A673 (cell line): Measurements from ENCODE around the gene ZNF444. TPM values are rescaled to one million over a fixed set of nuclear protein-coding genes. Genes with fewer than 3 reads are reported as not detected.
"Not testable (repeated sequence)": the region's sequence is repeated elsewhere in the genome, so short reads cannot be mapped to it uniquely, and the experiment has no call there.

Source experiments
- BruUV-seq: library from RNA; stranded (reverse); fragments of 400-500 nt; replicated peaks from 2 replicates; lab custom pipeline; 2021; lab: Mats Ljungman, UMichigan
- CTCF ChIA-PET: fragments of 300-600 bp; sonication (Branson Sonifier 250); formaldehyde crosslinking; loops from one replicate; lab custom pipeline; 2022; ENCODE audit warnings: antibody characterized with exemption; lab: Charles Lee
- POLR2A ChIA-PET: fragments of 300-600 bp; sonication (Branson Sonifier 250); formaldehyde crosslinking; loops from one replicate; lab custom pipeline; 2022; ENCODE audit warnings: antibody characterized with exemption; ENCODE audit not compliant: low non-redundant PET; lab: Charles Lee
- DNase-seq: peaks from one replicate; pipeline ENCODE4 v3.0.0-alpha.2; 2015; ENCODE audit warnings: low spot score
- H3K27ac ChIP-seq: fragments of 200-600 bp; sonication (generic); 2 replicates; pipeline ENCODE4 v1.5.1; 2016; ENCODE audit warnings: mixed run types, low read depth, mild to moderate bottlenecking, mixed read lengths, antibody characterized with exemption, low read length; ENCODE audit not compliant: poor library complexity, severe bottlenecking
- H3K27me3 ChIP-seq: fragments of 200-600 bp; sonication (generic); replicated peaks from 2 replicates; pipeline ENCODE4 v1.6.1; 2017; ENCODE audit warnings: mixed run types, low read depth, mild to moderate bottlenecking, mixed read lengths, antibody characterized with exemption, low read length; ENCODE audit not compliant: insufficient read depth, poor library complexity
- H3K36me3 ChIP-seq: fragments of 200-600 bp; sonication (generic); 2 replicates; pipeline ENCODE4 v1.6.1; 2016; ENCODE audit warnings: mixed run types, mild to moderate bottlenecking, mixed read lengths, antibody characterized with exemption, low read length; ENCODE audit not compliant: insufficient read depth, poor library complexity, severe bottlenecking
- H3K4me1 ChIP-seq: fragments of 200-600 bp; sonication (generic); 2 replicates; pipeline ENCODE4 v1.6.1; 2017; ENCODE audit warnings: mixed run types, mild to moderate bottlenecking, mixed read lengths, antibody characterized with exemption, low read length; ENCODE audit not compliant: insufficient read depth, poor library complexity, severe bottlenecking
- H3K4me3 ChIP-seq: fragments of 200-600 bp; sonication (generic); 2 replicates; pipeline ENCODE4 v1.5.1; 2016; ENCODE audit warnings: low read depth, mixed run types, mild to moderate bottlenecking, mixed read lengths, low read length; ENCODE audit not compliant: poor library complexity, severe bottlenecking
- H3K9me3 ChIP-seq: fragments of 200-600 bp; sonication (generic); 2 replicates; pipeline ENCODE4 v1.6.1; 2016; ENCODE audit warnings: mixed run types, low read depth, mild to moderate bottlenecking, mixed read lengths, antibody characterized with exemption, low read length; ENCODE audit not compliant: poor library complexity, severe bottlenecking
- CTCF ChIP-seq: fragments of 300-800, 200-600 bp; sonication (generic); conservative IDR thresholded peaks from 2 replicates; pipeline ENCODE4 v1.5.1; 2017; ENCODE audit warnings: low read depth, mild to moderate bottlenecking, antibody characterized with exemption, low read length, moderate library complexity, mixed read lengths
- EZH2 ChIP-seq: fragments of 200-600 bp; sonication (generic); IDR thresholded peaks from 2 replicates; pipeline ENCODE4 v1.6.1; 2017; ENCODE audit warnings: borderline replicate concordance, low read depth, mild to moderate bottlenecking, mixed read lengths, antibody characterized with exemption, low read length; ENCODE audit not compliant: poor library complexity, severe bottlenecking
- intact Hi-C: fragments of 100-400 bp; cut with micrococcal nuclease; formaldehyde crosslinking; loops from one replicate; pipeline ENCODE4 v1.10.0; 2022; ENCODE audit not compliant: unreplicated experiment
- total RNA-seq: library from RNA; stranded (reverse); gene quantifications from 2 replicates; pipeline ENCODE4 v1.2.3, GENCODE V29; 2021

ZNF444 gene
- total RNA-seq, 1 experiment from 2014 or later, result 45.3 TPM

- Histone ChIP-seq H3K36me3 (no peaks in the 10 kb centered on the region), H3K27me3 (peaks cover 14% of the 10 kb centered on the region), H3K4me1 (no peaks in the 10 kb centered on the region), H3K9me3 (no peaks in the 10 kb centered on the region), H3K4me3 (no peak overlapping the region), H3K27ac (no peak overlapping the region)
- POLR2A ChIA-PET, result no interaction called here
- intact Hi-C loops, result no loop called here
- BruUV-seq, result no TSS peak
- TF ChIP-seq CTCF (no peak), EZH2 (no peak)
- DNase-seq, result no peak
- CTCF ChIA-PET, result interaction anchor here (1.4 kb wide), 1 partner anchor 94 kb away, joined by 3 read pairs; no protein-coding TSS in a partner anchor
Measured at GRCh38 chr19:56174550-56174949, 33.5 kb downstream of the ZNF444 start.

- CTCF ChIA-PET, result interaction anchor here (0.6 to 1.4 kb wide), 3 partner anchors 77 to 96 kb away, joined by 3 to 4 read pairs (median 3); no protein-coding TSS in a partner anchor
- peaks cover 14% of the 10 kb centered on the region for H3K27me3 ChIP-seq
- H3K27ac ChIP-seq, H3K9me3 ChIP-seq, H3K4me3 ChIP-seq, POLR2A ChIA-PET, H3K36me3 ChIP-seq, BruUV-seq, intact Hi-C loops, H3K4me1 ChIP-seq, DNase-seq: not testable (repeated sequence)
Measured at GRCh38 chr19:56175861-56176307, 34.8 kb downstream of the ZNF444 start, which contains the start of gene GALP. TSS of gene GALP (plus strand) at chr19:56176008. CDS start at chr19:56177109, 1,101 bp downstream.

GRCh38 chr19:56176310-56176709 lies 35.2 kb downstream of the ZNF444 start:
- POLR2A ChIA-PET, BruUV-seq, H3K27ac ChIP-seq, H3K36me3 ChIP-seq, H3K4me3 ChIP-seq, H3K4me1 ChIP-seq, H3K9me3 ChIP-seq, DNase-seq, intact Hi-C loops: not testable (repeated sequence)
- CTCF ChIA-PET, result interaction anchor here (0.6 to 0.7 kb wide), 2 partner anchors 77 to 97 kb away, joined by 3 to 4 read pairs; no protein-coding TSS in a partner anchor
- peaks cover 14% of the 10 kb centered on the region for H3K27me3 ChIP-seq

- TF ChIP-seq EZH2 (no peak), CTCF (no peak)
- H3K9me3 ChIP-seq, result no peaks in the 10 kb centered on the region
- CTCF ChIA-PET, result no interaction called here
- DNase-seq, result no peak
- no peak overlapping the region for H3K4me3 ChIP-seq
- no peaks in the 10 kb centered on the region for H3K4me1 ChIP-seq
- H3K27me3 ChIP-seq, result peaks cover 14% of the 10 kb centered on the region
- intact Hi-C loops, result no loop called here
- H3K36me3 ChIP-seq, result no peaks in the 10 kb centered on the region
- no peak overlapping the region for H3K27ac ChIP-seq
- POLR2A ChIA-PET, result no interaction called here
- BruUV-seq, result no TSS peak
Measured at GRCh38 chr19:56176881-56177280, 35.8 kb downstream of the ZNF444 start.
